HG02938 (cell line): ENCODE results near the gene ADCY7.
A peak's percentile ranks its signal among the peaks of the same experiment; 100 is the strongest.

Source experiments
- ATAC-seq: cut with Tn5 transposase; IDR thresholded peaks from one replicate; pipeline ENCODE4 v1.9.1; 2021; ENCODE audit warnings: mild to moderate bottlenecking, moderate library complexity; ENCODE audit not compliant: unreplicated experiment

The ADCY7 gene

DNA sequence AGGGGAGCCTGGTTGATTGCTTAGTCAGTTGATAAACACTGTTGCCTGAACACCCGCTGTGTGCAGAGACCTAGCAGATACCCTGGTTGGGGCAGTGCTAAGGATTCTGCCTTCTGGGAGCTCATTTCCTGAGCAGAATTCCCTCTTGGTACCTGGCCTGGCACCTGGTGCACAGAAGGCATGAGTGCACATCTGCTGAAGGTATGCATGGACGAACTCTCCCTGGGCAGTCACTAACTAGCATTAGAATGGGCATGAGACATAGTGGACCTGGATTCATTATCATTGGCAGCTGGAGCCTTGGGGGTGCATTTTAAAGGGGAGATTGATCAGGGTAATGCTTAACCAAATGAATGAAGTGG lies 13.1 kb downstream of the ADCY7 start:
- no peak for ATAC-seq

DNA sequence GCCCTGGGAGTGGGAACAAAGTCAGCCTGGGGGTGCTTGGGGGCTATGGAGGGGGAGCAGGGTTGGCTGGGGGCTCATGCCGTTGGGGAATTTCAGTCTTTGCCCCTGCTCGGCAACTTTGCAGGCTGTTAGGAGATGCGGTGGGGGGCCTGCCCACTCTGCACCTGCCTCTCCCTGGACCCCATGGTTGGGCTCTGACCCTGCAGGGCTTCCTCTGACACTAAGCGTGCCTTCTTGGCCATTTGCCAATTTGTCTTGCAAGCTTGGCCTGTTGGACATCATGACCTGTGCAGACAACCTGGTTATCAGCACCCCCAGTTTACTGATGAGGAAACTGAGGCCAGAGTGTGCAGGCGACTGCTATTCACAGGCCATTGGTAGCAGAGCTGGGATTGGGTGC lies 14.6 kb downstream of the ADCY7 start:
- no peak for ATAC-seq

DNA sequence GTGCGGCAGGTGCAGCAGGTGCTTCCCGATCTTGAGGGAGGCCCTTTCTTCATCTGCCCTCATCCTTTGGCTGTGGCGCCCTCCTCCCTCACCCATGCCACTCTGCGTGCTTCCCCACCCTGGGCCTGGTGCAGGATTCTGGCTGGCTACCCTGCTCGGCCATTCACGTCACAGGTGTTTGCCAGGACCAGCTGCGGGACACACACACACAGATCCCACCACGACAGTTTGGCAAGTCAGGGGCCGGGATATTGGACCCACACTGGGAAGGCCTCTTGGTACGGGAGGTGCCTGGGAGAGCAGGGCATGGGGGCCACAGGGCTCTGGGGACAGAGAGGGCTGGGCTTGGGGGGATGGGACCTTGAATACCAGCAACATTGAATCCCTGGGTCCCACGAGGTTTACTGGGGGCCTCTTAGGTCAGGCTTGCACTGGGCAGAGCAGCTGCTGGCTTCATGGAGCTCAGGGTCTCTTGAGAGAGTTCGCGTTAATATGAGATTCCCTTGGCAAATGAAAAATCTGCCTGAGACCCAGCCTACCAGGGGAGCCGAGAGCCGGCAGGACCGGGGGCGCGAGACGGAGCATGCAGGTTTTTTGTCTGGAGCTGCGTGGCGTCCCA lies 15.1 kb downstream of the ADCY7 start:
- no peak for ATAC-seq

DNA sequence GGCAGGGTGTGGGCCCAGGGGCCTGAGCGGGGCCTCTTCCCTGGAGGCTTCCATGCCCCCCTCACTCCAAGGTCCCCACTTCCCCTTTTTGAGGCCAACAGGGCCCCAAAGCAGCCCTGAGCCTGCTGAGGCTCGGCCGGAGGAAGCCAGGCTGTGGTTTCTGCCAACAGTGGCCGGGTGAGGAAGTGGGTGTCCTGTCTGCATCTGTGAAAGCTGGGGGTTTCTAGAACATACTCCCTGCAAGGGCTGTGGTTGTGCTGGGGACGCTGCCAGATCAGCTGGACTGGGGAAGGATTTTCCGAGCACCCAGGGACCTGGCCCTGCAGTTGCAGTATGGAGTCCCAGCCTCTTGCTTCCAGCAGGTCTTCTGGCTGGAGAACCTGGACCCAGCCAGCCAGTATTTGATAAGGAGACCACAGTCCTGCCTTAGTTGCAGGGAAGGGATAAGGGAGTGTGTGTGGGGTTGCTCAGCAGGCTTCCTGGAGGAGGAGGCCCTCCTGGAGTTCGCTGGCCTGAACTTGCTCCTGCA lies 15.7 kb downstream of the ADCY7 start:
- ATAC-seq: peak; percentile 83

DNA sequence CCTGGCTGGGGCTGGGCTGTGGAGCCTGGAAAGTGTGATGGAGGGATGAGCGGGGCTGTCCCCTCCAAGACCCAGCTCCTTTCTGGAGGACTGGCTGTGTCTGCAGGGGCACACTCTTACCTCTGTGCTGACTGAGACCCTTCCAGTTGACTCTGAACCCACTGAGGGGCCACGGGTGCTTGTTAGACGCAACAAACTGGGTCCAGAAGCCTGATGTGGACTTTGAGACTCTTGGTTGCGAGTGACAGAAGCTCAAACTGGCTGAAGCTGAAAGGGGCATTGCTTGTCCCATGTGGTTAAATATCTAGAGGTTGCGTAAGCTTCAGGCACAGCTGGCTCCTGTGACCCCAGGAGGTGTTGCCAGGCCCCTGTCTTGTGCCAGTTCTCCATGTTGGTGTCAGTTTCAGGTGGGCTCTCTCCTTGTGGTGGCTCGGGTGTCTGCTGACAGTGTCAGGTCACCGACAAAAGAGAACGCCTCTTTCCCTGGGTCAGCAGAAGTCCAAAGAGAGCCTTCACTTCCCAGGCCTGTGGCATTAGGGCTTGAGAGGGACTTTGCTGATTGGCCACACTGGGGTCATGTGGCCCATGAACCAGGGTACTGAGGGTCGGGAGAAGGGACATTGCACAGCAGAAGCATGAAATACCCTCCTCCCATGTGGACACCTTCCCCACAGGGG lies 16.7 kb downstream of the ADCY7 start:
- no peak for ATAC-seq

DNA sequence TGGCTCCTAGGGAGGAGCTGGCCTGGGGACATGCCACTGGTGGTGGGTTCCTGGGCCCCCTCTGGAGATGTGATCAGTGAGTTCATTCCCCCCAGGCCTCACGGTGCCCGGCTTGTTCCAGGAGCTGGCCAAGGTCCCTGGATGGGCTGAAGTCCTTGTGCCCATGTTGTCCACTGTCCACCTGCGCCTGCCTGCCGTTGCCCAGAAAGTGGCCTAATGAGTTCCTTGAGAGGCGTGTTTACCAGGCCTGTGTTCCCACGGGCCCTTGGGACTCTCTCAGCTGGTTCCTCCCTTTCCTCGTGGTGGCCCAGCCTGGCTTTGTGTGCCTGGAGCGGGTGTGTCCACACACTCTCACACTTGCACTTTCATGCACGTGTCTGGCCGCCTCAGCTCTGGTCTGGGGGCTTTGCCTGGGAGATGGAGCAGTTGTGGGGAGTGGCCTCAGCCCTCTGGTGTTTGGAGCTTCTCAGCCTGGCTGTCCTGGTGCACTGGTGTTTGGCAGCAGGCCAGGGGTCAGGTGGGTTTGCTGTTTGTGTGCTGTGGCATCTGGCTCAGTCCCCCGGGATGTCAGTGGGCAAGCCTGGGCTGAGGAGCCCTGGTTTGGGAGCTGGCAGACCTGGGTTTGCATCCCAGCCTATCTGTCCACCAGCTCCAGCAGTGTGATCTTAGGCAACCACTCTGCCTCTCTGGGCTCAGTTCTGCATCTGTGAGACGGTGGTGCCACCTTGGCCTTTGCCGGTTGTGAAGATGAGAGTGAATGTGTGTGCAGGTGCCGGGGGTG lies 18.0 kb downstream of the ADCY7 start:
- no peak for ATAC-seq

DNA sequence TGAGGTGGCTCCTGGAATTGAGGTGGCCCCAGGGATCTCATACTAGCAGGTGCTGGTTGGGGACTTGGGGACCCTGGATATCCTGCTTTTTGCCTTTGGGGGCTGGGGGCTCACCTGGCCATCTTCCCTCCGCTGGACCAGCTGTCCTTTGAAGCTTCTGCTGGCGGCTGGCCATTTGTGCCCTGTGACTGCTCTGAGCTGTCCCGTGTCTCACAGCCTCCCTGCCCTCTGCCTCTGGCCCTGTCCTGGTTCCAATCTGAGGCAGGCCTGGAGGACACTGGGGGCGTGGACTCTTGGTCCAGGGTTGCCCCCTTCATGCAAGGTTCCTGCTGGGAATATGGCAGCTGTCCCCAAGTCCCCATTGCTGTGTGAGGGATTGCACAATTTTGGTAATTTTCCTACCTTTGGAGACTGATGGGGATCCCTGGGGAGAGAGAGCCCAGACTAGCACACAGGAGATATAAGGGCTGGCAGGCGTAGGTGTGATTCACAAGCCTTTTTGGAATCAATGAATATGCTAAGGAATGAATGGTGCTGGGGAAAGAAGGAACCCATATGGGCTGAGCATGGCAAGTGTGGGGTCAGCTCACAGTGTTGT lies 19.2 kb downstream of the ADCY7 start:
- ATAC-seq: no peak

DNA sequence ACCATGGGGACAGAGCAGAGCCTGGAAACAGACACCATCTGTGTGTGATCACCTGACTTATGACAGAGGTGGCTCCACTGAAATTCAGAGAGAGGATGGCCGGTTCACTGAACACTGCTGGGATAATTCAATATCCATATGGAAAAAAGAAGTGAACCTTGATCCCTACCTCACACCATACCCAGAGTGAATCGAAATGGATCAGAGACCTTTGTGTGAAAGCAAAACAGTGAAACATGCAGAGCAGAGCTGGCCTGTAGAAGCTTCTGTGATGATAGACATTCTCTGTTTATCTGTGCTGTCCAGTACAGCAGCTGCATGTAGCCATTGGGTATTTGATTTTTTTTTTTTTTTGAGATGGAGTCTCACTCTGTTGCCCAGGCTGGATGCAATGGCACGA lies 20.3 kb downstream of the ADCY7 start:
- ATAC-seq: no peak

DNA sequence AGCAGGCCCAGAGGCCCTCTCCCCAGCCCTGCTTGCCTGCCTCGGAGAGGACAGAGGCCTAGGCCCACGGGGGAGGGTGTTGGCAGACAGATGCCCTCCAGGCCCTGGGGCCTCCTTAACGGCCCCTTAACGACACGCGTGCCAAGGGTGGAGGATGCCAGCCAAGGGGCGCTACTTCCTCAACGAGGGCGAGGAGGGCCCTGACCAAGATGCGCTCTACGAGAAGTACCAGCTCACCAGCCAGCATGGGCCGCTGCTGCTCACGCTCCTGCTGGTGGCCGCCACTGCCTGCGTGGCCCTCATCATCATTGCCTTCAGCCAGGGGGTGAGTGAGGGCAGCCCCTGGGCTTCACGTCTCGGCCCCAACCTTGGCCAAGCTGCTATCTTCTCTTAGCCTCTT lies 21.7 kb downstream of the ADCY7 start:
- ATAC-seq: no peak

DNA sequence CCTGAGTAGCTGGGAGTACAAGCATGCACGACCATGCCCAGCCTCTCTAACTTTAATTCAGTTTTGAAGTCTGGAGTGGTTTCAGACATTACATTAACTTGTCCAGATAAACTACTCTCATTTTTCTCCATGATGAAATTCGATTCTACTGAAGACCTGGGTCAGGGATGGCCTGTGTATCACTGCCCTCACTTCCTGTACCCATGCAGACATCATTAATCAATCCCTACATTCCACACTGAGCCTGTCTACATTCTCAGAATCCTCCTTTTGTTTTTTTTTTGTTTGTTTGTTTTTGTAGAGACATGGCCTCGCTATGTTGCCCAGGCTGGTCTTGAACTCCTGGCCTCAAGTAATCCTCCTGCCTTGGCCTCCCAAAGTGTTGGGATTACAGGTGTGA lies 22.6 kb downstream of the ADCY7 start:
- no peak for ATAC-seq

DNA sequence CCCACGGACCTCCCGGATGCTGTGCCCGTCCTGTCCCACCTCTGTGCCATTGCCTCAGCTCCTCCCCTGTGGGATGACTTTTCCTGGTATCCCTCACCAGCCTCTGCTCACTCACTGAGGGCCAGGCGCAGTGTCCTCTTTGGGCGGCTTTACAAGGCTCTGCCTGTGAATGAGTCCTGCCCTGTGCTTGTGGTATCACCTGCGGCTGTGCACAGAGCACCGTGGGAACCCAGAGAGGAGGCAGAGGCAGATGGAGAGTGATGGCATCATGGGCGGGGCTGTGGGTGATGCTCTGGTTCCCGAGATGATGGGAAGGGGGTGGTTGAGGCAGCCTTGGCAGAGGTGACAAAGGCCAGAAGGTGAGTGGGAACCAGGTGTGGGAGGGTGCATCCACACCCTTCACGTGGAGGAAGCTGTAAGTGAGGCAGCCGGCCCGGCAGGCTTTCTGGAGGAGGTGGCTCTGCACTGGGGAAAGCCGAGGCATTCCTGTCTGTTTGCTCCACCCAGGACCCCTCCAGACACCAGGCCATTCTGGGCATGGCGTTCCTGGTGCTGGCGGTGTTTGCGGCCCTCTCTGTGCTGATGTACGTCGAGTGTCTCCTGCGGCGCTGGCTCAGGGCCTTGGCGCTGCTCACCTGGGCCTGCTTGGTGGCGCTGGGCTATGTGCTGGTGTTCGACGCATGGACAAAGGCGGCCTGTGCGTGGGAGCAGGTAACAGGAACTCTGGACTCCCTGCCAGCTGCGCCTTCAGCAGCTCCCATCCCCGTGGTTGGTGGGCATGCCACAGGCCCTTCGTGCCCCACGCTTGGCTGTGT lies 23.8 kb downstream of the ADCY7 start:
- no peak for ATAC-seq

DNA sequence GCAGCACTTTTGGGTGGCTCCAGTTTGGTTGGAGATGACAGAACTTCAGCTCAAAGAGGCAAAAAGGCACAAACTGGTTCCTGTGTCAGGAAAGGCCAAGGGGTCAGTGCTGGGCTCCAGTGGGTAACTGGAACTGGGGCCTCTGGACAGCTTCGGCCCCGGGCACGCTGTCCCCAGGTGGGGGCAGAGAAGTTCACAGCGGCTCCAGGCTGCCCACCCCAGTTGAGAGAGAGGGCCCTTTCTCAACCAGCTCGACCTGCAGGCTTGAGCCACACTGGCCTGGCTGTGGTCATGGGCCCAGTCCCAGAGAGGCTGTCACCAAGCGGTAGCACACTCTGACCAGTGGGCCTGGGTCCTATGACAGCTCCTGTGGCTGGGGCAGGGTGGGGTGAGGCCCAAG lies 24.5 kb downstream of the ADCY7 start:
- no peak for ATAC-seq

DNA sequence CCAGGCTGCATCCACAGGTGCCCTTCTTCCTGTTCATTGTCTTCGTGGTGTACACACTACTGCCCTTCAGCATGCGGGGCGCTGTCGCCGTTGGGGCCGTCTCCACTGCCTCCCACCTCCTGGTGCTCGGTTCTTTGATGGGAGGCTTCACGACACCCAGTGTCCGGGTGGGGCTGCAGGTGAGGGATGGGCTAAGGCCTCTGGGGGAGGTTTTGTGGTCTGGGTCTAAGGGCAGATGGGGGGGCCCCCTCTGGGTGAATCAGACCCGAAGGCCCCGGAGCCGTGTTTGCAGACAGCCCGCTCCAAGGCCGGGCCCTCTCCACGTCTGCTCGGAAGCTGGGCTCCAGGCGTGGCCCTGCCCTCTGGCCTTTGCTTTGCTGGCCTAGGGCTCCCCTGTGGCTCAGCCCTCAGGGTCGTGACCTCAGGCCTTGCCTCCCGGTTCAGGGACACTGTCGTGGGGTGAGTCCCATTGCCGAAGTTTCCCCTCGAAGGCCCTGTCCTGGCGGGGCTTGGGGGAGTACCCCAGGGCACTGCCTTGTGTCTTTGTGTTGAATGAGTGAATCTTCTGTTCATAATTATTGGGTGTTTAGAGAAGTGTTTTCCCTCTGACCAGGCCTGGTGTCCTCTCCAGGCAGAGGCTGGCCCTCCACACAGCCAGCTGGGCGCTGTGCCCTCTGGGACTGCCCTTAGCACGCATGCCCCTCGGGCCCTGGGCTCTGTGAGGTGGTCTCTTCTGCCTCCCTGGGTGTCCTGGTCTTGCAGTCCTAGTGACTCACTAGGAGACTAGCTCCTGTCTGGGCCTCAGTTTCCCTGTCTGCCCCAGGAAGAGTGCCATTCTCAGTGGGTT lies 25.6 kb downstream of the ADCY7 start:
- ATAC-seq: no peak

DNA sequence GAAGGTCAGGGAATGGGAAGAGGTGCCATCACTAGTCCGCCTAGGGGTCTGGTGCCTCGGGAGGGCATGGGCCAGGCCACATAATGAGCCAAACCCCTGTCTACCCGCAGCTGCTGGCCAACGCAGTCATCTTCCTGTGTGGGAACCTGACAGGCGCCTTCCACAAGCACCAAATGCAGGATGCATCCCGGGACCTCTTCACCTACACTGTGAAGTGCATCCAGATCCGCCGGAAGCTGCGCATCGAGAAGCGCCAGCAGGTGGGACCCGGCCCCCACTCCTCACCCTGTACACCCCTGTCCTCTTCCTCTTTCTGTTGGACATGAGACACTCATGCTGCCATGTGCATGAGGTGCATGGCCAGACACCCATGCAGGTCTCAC lies 26.2 kb downstream of the ADCY7 start:
- no peak for ATAC-seq

DNA sequence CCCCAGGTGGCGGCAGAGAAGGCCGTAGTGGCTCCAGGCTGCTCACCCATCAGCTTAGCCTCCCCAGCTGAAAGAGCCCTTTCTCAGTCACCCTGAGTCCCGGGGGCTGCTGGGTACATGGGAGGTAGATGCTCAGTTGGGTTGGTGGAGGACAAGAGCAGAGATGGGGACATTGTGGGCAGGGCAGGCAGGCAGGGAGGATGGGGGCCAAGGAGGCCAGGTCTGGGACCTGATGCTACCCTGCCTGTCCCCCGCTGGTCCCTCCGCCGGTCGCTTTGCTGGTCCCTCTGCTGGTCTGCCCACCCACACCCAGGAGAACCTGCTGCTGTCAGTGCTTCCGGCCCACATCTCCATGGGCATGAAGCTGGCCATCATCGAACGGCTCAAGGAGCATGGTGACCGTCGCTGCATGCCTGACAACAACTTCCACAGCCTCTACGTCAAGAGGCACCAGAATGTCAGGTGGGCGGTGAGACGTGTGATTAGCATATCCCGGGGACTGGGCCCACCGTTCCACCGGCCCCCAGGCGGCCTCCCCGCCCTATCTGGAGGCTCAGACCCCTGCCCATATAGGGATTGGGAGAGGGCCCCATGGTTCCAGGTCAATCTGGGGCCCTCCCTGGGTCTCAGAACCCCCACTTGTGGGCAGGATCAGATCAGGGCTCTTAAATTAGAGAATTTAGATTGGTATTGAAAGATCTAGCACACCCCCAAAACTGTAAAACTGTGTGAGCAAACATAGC lies 26.9 kb downstream of the ADCY7 start:
- ATAC-seq: no peak

DNA sequence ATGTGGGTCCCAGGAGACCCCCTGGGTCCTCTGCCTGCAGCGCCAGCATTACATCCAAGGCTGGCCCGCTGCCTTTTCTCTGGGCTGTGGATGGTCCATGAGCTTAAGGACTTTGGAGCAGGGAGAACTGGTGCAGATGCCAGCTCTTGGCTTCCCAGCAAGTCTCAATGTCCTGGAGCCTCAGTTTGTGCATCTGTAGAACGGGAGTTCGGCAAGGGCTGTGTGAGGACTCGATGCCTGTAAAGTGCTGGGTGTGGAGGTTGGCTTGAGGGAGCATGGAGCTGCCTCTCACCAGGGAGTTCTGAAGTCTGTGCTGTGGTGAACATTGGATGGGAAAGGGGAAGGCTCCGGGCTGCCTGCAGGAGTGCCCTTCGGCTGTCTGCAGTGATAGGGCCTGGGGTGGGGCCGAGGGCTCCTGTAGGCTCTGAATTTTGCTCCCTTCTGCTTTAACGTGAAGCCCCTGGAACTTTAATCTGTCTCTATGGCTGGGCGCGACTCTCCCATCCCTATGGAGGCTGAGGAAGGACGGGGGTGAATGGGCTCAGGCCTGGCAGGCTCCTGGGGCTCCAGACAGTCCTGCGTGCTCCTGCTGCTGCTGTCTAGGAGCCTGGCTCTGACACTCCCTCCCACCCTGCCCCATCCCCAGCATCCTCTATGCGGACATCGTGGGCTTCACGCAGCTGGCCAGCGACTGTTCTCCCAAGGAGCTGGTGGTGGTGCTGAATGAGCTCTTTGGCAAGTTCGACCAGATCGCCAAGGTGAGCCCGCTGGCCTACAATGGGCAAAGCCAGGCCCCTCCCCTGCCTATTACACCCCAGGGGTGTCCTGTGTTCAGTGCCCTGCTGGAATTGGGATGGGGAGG lies 27.9 kb downstream of the ADCY7 start:
- ATAC-seq: no peak

DNA sequence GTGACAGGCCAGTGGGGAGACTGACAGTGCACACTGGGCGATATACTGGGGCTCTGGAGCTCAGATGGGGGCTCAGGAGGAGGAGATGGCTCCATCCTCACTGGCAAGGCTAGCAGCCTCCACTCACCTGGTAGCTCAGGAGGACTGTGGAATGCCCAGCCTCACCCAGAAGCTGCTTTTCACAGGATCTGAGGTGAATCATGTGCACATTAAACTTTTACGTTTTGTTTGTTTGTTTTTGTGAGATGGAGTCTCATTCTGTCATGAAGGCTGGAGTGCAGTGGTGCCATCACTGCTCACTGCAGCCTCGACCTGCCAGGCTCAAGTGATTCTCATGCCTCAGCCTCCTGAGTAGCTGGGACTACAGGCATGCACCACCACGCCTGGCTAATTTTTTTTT lies 28.6 kb downstream of the ADCY7 start:
- no peak for ATAC-seq

DNA sequence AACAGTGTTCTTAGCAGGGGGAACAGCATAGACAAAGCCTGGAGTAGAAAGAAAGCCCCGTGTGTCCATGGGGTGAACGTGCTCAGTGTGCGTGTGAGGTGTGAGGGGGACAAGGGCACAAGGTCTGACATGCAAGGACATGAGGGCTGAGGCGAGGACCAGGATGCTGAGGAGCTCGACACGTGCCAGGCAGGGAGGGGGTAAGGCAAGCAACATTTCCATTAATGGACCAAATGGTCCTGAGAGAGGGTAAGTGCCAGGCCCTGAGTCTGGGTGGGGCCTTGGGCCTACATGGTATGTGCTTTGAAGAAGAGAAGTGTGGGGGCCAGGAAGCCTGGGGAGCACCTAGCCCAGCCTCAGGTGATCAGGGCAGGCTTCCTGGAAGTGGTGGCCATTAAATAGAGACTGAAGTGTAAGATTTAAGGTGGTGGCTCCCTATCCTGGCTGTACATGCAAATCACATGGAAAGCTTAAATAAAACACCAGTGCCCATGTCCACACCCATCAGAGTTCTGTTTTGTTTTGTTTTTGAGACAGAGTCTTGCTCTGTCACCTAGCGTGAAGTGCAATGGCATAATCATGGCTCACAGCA lies 29.3 kb downstream of the ADCY7 start:
- ATAC-seq: no peak
